ENCODE results near the gene CCDC187. TPM values are rescaled to one million over a fixed set of nuclear protein-coding genes. Genes with fewer than 3 reads are reported as not detected.

The CCDC187 gene
- total RNA-seq, 1 donor from 2014 or later: not detected

GRCh38 chr9:136234597-136234996 lies 69.3 kb downstream of the CCDC187 start:
- Histone ChIP-seq H3K27ac (no peak overlapping the region), H3K36me3 (peaks cover 0 to 7% of the 10 kb centered on the region in 2 donors), H3K4me1 (no peaks in the 10 kb centered on the region), H3K9me3 (no peaks in the 10 kb centered on the region), H3K4me3 (no peak overlapping the region), H3K27me3 (no peaks in the 10 kb centered on the region)
- intact Hi-C loops (cut with DNase I): no loop called here
- DNase-seq (ENCODE audit: extremely low spot score in 2 of 2): no peak
- TF ChIP-seq POLR2AphosphoS5 (IDR thresholded peaks at IDR 0.05; ENCODE audit: insufficient read depth in 1 of 2, low read depth in 1 of 2): no peak
- TF ChIP-seq, protein P1, sequence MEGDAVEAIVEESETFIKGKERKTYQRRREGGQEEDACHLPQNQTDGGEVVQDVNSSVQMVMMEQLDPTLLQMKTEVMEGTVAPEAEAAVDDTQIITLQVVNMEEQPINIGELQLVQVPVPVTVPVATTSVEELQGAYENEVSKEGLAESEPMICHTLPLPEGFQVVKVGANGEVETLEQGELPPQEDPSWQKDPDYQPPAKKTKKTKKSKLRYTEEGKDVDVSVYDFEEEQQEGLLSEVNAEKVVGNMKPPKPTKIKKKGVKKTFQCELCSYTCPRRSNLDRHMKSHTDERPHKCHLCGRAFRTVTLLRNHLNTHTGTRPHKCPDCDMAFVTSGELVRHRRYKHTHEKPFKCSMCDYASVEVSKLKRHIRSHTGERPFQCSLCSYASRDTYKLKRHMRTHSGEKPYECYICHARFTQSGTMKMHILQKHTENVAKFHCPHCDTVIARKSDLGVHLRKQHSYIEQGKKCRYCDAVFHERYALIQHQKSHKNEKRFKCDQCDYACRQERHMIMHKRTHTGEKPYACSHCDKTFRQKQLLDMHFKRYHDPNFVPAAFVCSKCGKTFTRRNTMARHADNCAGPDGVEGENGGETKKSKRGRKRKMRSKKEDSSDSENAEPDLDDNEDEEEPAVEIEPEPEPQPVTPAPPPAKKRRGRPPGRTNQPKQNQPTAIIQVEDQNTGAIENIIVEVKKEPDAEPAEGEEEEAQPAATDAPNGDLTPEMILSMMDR (IDR thresholded peaks at IDR 0.05): no peak
- no peak for TF ChIP-seq POLR2A (IDR thresholded peaks at IDR 0.05)

DNA sequence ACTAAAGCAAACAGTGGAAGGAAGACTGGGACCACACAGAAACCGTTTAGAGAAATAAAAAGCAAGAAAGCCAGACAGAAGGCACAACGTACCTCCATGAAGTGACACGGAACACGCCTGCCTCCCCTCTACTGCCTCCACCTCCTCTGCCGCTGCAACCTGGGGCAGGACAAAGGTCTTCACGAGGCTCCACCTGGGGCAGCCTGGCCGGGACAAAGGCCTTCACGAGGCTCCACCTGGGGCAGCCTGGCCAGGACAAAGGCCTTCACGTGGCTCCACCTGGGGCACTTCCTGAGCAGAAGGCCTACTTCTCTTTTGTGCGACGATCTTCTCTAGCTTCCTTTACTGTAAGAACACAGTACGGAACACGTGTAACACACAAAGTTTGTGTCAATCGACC lies 70.0 kb downstream of the CCDC187 start:
- Histone ChIP-seq H3K27ac (no peak overlapping the region), H3K36me3 (peaks cover 0 to 7% of the 10 kb centered on the region in 2 donors), H3K9me3 (no peaks in the 10 kb centered on the region), H3K4me1 (no peaks in the 10 kb centered on the region), H3K4me3 (no peak overlapping the region), H3K27me3 (no peaks in the 10 kb centered on the region)
- TF ChIP-seq, protein P1 (IDR thresholded peaks at IDR 0.05): no peak
- TF ChIP-seq POLR2AphosphoS5 (IDR thresholded peaks at IDR 0.05; ENCODE audit: insufficient read depth in 1 of 2, low read depth in 1 of 2): no peak
- TF ChIP-seq POLR2A (IDR thresholded peaks at IDR 0.05): no peak
- intact Hi-C loops (cut with DNase I): no loop called here
- no peak for DNase-seq (ENCODE audit: extremely low spot score in 2 of 2)

GRCh38 chr9:136233411-136233810 lies 70.5 kb downstream of the CCDC187 start:
- H3K27me3 ChIP-seq: no peaks in the 10 kb centered on the region
- H3K9me3 ChIP-seq: no peaks in the 10 kb centered on the region
- no peak overlapping the region for H3K4me3 ChIP-seq
- H3K36me3 ChIP-seq: peaks cover 0 to 7% of the 10 kb centered on the region in 2 donors
- no peak overlapping the region for H3K27ac ChIP-seq
- no peaks in the 10 kb centered on the region for H3K4me1 ChIP-seq
- intact Hi-C loops (cut with DNase I): no loop called here
- DNase-seq (ENCODE audit: extremely low spot score in 2 of 2): no peak
- TF ChIP-seq POLR2AphosphoS5 (IDR thresholded peaks at IDR 0.05; ENCODE audit: insufficient read depth in 1 of 2, low read depth in 1 of 2) (no peak), POLR2A (IDR thresholded peaks at IDR 0.05) (no peak)
- TF ChIP-seq, protein P1 (IDR thresholded peaks at IDR 0.05): no peak

DNA sequence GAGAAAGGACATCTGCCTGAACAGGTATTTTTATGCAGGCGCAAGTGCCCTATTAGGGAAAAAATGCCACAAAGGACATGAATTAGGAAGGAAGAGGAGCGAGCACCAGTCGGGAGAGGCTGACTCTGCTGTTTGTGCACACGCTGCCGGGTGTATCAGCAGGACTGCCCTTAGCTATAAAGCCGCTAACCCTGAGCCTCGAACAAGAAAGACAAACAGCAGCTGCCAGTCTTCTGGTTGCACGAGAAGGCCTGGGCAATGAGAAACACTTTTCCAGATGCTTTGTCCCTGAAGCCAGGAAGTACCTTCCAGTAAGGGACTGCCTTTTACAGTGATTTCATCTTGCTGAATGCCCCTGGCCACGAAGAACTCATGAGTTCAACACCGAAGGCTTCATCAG lies 70.9 kb downstream of the CCDC187 start:
- no peak overlapping the region for H3K27ac ChIP-seq
- no peak for TF ChIP-seq POLR2AphosphoS5 (IDR thresholded peaks at IDR 0.05; ENCODE audit: insufficient read depth in 1 of 2, low read depth in 1 of 2)
- TF ChIP-seq, protein P1 (IDR thresholded peaks at IDR 0.05): no peak
- no peak for TF ChIP-seq POLR2A (IDR thresholded peaks at IDR 0.05)
- no peaks in the 10 kb centered on the region for H3K27me3 ChIP-seq
- H3K4me3 ChIP-seq: no peak overlapping the region
- no peaks in the 10 kb centered on the region for H3K9me3 ChIP-seq
- H3K4me1 ChIP-seq: no peaks in the 10 kb centered on the region
- DNase-seq (ENCODE audit: extremely low spot score in 2 of 2): no peak
- intact Hi-C loops (cut with DNase I): no loop called here
- H3K36me3 ChIP-seq: peaks cover 0 to 7% of the 10 kb centered on the region in 2 donors

GRCh38 chr9:136231478-136232297 lies 72.2 kb downstream of the CCDC187 start:
- Histone ChIP-seq H3K4me3 (no peak overlapping the region), H3K9me3 (no peaks in the 10 kb centered on the region), H3K36me3 (peaks cover 0 to 2% of the 10 kb centered on the region in 2 donors), H3K4me1 (no peaks in the 10 kb centered on the region), H3K27me3 (no peaks in the 10 kb centered on the region), H3K27ac (no peak overlapping the region)
- no peak for DNase-seq (ENCODE audit: extremely low spot score in 2 of 2)
- intact Hi-C loops (cut with DNase I): no loop called here
- TF ChIP-seq POLR2A (IDR thresholded peaks at IDR 0.05): no peak
- no peak for TF ChIP-seq POLR2AphosphoS5 (IDR thresholded peaks at IDR 0.05; ENCODE audit: insufficient read depth in 1 of 2, low read depth in 1 of 2)
- TF ChIP-seq, protein P1 (IDR thresholded peaks at IDR 0.05): no peak
